Measurements from ENCODE around the gene ARHGAP15.
"Not testable (repeated sequence)": the region's sequence is repeated elsewhere in the genome, so short reads cannot be mapped to it uniquely, and the experiment has no call there.

ARHGAP15 gene

GRCh38 chr2:143128681-143129580 is at the start of gene ARHGAP15:
ARHGAP15 (plus strand) TSS chr2:143129419.
- peak; percentile 34 to 37 for DNase-seq (ENCODE audit: extremely low read depth in 1 of 2, low read depth in 1 of 2)

- DNase-seq (ENCODE audit: extremely low read depth in 1 of 2, low read depth in 1 of 2), result no peak
Observed at GRCh38 chr2:143081616-143082015, 47.6 kb upstream of the ARHGAP15 start.

DNA sequence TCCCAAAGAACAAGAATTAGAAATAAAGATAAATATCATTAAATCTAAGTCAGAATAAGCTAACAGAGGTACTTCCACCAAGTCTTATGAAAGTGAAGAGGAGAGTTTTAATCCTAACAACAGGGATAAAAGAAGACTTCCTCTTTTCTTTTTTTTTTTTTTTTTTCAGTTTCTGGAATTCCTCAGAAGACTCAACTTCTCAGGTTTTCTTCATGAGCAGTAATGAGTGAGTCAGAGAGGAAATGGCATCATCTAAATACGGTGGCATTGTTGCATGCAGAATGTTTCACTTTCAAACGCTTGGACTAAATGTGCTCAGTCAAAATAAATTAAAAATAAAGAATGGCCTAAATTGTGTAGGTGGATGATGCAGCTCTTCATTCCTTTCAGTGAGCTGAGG is 45.6 kb upstream of the ARHGAP15 start:
- DNase-seq (ENCODE audit: extremely low read depth in 1 of 2, low read depth in 1 of 2), result no peak

GRCh38 chr2:143084462-143084861 is 44.8 kb upstream of the ARHGAP15 start:
- DNase-seq (ENCODE audit: extremely low read depth in 1 of 2, low read depth in 1 of 2), result no peak

DNA sequence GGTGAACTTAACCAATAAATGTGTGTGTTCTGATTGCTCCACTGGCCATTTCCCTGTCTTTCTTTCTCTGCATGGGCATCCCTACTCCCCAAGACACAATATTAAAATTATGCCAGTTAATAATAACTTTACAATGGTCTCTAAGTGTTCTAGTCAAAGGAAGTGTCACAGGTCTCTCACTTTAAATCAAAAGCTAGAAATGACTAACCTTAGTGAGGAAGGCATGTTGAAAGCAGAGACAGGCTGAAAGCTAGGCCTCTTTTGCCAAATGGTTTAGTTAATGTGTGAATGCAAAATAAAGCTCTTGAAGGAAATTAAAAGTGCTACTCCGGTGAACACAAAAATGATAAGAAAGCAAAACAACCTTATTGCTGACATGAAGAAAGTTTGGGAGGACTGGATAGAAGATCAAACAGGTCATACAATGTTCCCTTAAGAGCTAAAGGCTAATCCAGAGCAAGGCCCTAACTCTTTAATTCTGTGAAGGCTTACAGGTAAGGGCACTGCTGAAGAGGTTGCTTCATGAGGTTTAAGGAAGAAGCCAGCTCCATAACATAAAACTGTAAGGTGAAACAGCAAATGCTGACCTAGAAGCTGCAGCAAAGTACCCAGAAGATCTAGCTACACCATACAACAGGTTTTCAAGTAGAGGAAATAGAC is 44.0 kb upstream of the ARHGAP15 start:
- DNase-seq (ENCODE audit: extremely low read depth in 1 of 2, low read depth in 1 of 2), result no peak

DNA sequence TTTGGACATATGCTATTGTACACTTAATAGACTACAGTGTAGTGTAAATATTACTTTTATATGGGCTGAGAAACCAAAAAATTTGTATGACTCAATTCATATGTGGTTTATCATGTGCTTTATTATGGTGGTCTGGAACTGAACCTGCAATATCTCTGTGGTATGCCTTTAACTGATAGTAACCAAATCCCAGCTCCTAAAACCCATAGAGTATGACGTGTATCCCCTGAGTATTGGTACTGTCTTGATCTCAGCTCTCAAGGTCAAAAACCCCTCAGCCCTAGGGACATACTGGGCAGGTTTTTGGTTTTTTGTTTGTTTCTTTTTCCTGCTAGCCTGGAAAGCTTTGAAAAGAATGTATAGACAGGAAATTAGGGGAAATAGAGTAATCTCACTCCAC is 42.2 kb upstream of the ARHGAP15 start:
- no peak for DNase-seq (ENCODE audit: extremely low read depth in 1 of 2, low read depth in 1 of 2)

DNA sequence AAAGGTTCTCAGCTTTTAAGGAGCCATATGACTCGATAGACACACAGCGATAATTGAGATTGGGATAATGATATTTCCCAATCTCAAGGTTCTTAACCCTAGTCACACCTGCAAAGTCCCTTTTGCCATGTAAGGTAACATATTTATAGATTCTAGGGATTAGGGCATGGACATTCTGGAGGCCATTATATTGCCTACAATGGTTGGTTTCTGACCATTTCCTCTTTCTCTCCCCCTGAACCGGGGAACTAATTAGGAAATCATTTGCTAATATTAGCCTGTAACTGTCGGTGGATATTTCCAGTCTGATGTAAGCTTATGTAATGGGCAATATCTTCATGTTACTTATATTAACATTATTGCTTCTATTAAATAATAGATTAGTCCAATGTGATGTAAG is 40.8 kb upstream of the ARHGAP15 start:
- no peak for DNase-seq (ENCODE audit: extremely low read depth in 1 of 2, low read depth in 1 of 2)

- DNase-seq (ENCODE audit: extremely low read depth in 1 of 2, low read depth in 1 of 2), result not testable (repeated sequence)
Observed at GRCh38 chr2:143089520-143089919, 39.7 kb upstream of the ARHGAP15 start.

- DNase-seq (ENCODE audit: extremely low read depth in 1 of 2, low read depth in 1 of 2), result peak in 1 of 2 donors; percentile 38
Observed at GRCh38 chr2:143110758-143111428, 18.3 kb upstream of the ARHGAP15 start.

DNA sequence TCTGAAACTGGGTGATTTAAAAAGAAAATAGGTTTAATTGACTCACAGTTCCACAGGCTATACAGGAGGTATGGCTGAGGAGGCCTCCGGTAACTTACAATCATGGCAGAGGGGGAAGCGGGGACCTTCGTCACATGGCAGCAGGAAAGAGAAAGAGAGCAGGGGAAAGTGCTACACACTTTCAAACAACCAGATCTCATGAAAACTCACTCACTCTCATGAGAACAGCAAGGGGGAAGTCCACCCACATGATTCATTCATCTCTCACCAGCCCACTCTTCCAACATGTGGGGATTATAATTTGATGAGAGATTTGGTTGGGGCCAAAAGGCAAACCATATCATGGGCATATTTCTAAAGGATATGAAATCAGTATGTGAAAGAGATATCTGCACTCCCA is 12.0 kb upstream of the ARHGAP15 start:
- no peak for DNase-seq (ENCODE audit: extremely low read depth in 1 of 2, low read depth in 1 of 2)

DNA sequence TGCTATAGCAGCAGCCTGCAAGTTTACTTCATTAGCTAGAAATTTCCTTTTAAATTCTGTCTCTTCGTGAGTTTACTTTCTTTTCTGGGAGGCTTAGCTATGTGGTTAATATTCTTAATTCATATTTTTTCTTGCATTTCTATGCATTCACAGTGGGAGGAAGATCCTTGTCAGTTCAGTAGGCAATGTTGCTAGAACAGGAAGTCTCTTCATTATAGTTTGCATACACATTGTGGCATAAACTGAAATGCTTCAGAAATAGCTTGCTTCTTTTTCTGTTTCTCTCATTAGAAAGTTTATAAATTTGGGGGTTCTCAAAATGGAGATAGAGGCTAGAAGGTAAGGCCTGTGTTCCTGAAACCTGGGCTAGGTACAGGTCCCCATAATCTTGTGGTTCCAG is 8.1 kb upstream of the ARHGAP15 start:
- no peak for DNase-seq (ENCODE audit: extremely low read depth in 1 of 2, low read depth in 1 of 2)

DNA sequence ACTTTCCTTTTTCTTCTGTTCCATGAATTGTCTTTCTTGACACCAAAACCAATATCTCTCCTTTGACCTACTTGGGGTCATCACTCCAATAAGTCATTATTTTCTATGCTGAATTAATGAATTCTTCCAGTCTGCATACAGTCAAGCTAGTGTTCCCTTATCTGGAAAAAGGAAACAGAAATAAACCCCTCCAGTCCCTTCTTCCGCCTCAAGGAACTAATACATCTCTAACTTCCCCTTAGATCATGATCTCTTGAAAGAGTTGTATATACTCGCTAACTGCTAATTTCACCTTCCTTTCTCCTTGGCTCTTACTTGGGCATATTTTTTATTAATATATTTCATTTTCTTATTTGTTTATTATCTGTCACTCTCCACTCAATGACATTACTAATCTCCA is 7.3 kb upstream of the ARHGAP15 start:
- DNase-seq (ENCODE audit: extremely low read depth in 1 of 2, low read depth in 1 of 2), result no peak

- no peak for DNase-seq (ENCODE audit: extremely low read depth in 1 of 2, low read depth in 1 of 2)
Observed at GRCh38 chr2:143123911-143124310, 5.3 kb upstream of the ARHGAP15 start.

DNA sequence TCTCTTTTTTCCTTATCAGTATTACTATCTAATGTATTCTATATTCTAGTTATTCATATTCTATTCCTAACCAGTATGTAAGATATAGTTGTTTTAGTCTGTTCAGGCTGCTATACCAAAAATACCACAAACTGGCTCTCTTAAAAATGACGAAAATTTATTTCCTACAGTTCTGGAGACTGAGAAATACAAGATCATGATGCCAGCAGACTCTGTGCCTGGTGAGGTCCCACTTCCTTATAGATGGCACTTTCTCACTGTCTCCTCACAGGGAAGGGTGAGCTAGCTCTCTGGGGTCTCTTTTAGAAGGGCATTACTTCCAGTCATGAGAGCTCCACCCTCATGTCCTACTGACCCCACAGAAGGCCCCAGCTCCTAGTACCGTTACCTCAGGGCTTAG is 4.8 kb upstream of the ARHGAP15 start:
- no peak for DNase-seq (ENCODE audit: extremely low read depth in 1 of 2, low read depth in 1 of 2)

DNA sequence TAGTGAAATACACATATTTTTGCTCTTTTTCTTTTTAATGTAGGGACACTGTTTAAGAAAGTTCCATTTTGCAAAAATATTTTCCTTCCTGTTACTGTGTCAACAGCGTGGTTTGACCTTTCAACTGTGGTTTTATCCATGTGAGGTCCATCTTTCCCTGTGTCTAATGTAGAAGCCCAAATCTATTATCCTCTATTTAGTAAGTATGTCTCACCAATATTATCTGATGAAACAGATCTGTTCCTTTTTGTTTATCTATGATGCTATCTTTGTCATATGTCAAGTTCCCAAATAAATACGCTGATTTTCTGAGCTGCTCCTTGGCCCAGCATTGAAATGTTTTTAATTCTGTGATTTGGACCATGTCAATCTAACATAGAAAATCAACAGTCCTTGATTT is 3.5 kb upstream of the ARHGAP15 start:
- DNase-seq (ENCODE audit: extremely low read depth in 1 of 2, low read depth in 1 of 2), result no peak

- no peak for DNase-seq (ENCODE audit: extremely low read depth in 1 of 2, low read depth in 1 of 2)
Observed at GRCh38 chr2:143132355-143132754, 3.1 kb downstream of the ARHGAP15 start.

DNA sequence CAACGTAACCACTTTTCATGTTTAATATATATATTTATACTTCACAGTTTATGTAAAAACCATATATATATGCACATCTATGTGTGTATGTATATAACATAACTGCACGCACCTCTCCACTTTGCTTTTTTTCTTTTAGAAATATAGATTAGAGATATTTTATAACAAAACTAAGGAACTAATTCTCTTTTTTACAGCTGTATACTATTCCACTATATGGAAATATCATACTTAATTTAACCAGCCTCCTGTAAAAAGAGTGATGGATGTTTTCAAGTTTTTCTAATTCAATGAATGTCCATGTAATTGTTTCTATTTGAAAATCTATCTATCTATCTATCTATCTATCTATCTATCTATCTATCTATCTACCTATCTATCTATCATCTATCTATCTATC is 4.6 kb downstream of the ARHGAP15 start:
- no peak for DNase-seq (ENCODE audit: extremely low read depth in 1 of 2, low read depth in 1 of 2)

- no peak for DNase-seq (ENCODE audit: extremely low read depth in 1 of 2, low read depth in 1 of 2)
Observed at GRCh38 chr2:143138292-143138691, 9.1 kb downstream of the ARHGAP15 start.

GRCh38 chr2:143139835-143140393 is 10.7 kb downstream of the ARHGAP15 start:
- DNase-seq (ENCODE audit: extremely low read depth in 1 of 2, low read depth in 1 of 2), result no peak

GRCh38 chr2:143140864-143141661 is 11.8 kb downstream of the ARHGAP15 start:
- no peak for DNase-seq (ENCODE audit: extremely low read depth in 1 of 2, low read depth in 1 of 2)

DNA sequence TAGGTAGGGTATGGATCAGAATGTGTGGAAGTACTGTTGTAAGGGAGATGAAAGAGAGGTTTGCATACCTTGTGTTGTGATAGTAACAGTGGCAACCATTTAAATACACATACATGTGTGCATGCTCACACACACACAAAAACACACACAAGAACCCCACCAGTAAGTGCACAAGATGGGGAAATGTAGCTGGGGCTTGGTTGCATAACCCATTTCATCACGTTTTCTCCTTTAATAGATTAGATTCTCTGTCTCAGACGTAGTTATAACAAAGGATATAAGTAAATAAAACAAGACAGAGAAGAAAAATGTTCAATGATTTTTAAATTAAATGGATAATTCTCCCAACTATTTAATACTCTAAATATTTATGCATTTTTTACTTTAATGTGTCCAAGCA is 13.4 kb downstream of the ARHGAP15 start:
- no peak for DNase-seq (ENCODE audit: extremely low read depth in 1 of 2, low read depth in 1 of 2)

All from activated CD8-positive, alpha-beta memory T cell treated with anti-CD3 and anti-CD28 coated beads for 1 hour (primary cell).